HG02970 (cell line): Measurements from ENCODE around the gene EYS.
"Not testable (repeated sequence)": the region's sequence is repeated elsewhere in the genome, so short reads cannot be mapped to it uniquely, and the experiment has no call there.

Source experiments
- ATAC-seq: cut with Tn5 transposase; IDR thresholded peaks from one replicate; pipeline ENCODE4 v1.9.1; 2021; ENCODE audit warnings: mild to moderate bottlenecking, moderate library complexity, moderate number of reproducible peaks; ENCODE audit not compliant: unreplicated experiment, low FRiP score

Gene EYS

GRCh38 chr6:63953336-63954021 is 1753.5 kb downstream of the EYS start:
- not testable (repeated sequence) for ATAC-seq

- no peak for ATAC-seq
Observed at GRCh38 chr6:63947792-63948529, 1759.1 kb downstream of the EYS start.

GRCh38 chr6:63945987-63946386 is 1761.0 kb downstream of the EYS start:
- no peak for ATAC-seq

- ATAC-seq = no peak
Observed at GRCh38 chr6:63943826-63944225, 1763.2 kb downstream of the EYS start.

- ATAC-seq = no peak
Observed at GRCh38 chr6:63941747-63942470, 1765.1 kb downstream of the EYS start.

GRCh38 chr6:63940056-63940455 is 1767.0 kb downstream of the EYS start:
- ATAC-seq = no peak

GRCh38 chr6:63936399-63936798 is 1770.6 kb downstream of the EYS start:
- no peak for ATAC-seq

GRCh38 chr6:63935732-63936131 is 1771.3 kb downstream of the EYS start:
- no peak for ATAC-seq

- ATAC-seq = not testable (repeated sequence)
Observed at GRCh38 chr6:63933948-63934347, 1773.1 kb downstream of the EYS start.

GRCh38 chr6:63930848-63931247 is 1776.2 kb downstream of the EYS start:
- ATAC-seq = no peak

GRCh38 chr6:63929111-63929510 is 1777.9 kb downstream of the EYS start:
- no peak for ATAC-seq

- ATAC-seq = no peak
Observed at GRCh38 chr6:63928613-63929012, 1778.4 kb downstream of the EYS start.

GRCh38 chr6:63926950-63927927 is 1779.8 kb downstream of the EYS start:
- ATAC-seq = no peak

GRCh38 chr6:63926258-63926780 is 1780.7 kb downstream of the EYS start:
- ATAC-seq = no peak

GRCh38 chr6:63923139-63923739 is 1783.8 kb downstream of the EYS start:
- ATAC-seq = no peak

GRCh38 chr6:63919556-63920110 is 1787.4 kb downstream of the EYS start:
- no peak for ATAC-seq

GRCh38 chr6:63912887-63913286 is 1794.1 kb downstream of the EYS start:
- ATAC-seq = no peak

- ATAC-seq = no peak
Observed at GRCh38 chr6:63910863-63911551, 1796.0 kb downstream of the EYS start.
